SH-SY5Y (cell line): Measurements from ENCODE around the gene PPP1R2B.

Source experiments
- GATA2 ChIP-seq: IDR thresholded peaks from 2 replicates; pipeline ENCODE4 v1.6.1; 2011; ENCODE audit warnings: mild to moderate bottlenecking, low read depth, low read length
- GATA3 ChIP-seq: IDR thresholded peaks from 2 replicates; pipeline ENCODE4 v1.6.1; 2011; ENCODE audit warnings: low read depth, mild to moderate bottlenecking, low read length, moderate library complexity

DNA sequence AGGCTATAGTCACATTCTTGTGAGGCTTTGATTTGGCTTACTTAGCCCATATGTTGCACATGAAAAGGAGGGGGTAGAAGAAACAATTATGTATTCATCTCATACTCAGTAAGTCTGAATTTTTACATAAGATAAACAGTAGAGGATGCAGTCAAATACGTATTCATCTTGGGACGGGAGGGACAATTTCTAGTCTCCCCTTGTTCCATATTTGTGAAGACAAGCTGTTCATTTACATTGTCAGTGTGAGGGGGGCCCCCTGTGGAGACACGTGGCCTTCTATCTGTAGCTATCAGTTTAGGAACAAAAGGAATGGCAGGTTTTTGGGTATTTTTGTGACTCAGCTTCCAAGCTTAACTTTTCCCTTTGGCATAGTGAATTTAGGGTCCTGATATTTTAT is 49.2 kb upstream of the PPP1R2B start:
- TF ChIP-seq GATA2 (no peak), GATA3 (no peak)
